ENCODE results near the gene SMC6. TPM values are rescaled to one million over a fixed set of nuclear protein-coding genes. Genes with fewer than 3 reads are reported as not detected.
A peak's percentile ranks its signal among the peaks of the same experiment; 100 is the strongest.

The SMC6 gene
- total RNA-seq, 2 donors from 2014 or later: 9.9 to 11.9 TPM

- H3K36me3 ChIP-seq (replicated peaks in 1 of 2; ENCODE audit: insufficient read depth in 1 of 2, low read depth in 2 of 2): peaks cover 0 to 6% of the 10 kb centered on the region in 2 donors
- DNase-seq: no peak
- no peaks in the 10 kb centered on the region for H3K4me1 ChIP-seq
- TF ChIP-seq CTCF (IDR thresholded peaks at IDR 0.05): no peak
- no peak for TF ChIP-seq POLR2A (IDR thresholded peaks at IDR 0.05)
- no peak overlapping the region for H3K4me3 ChIP-seq
- no peak for ATAC-seq
- H3K27ac ChIP-seq: no peak overlapping the region
- no peaks in the 10 kb centered on the region for H3K27me3 ChIP-seq
- 84 to 88% methylated on average over 6 of the region's 6 CpGs for WGBS, 2 donors
- intact Hi-C loops (cut with DNase I): no loop called here
- H3K9me3 ChIP-seq: no peaks in the 10 kb centered on the region
Measured at GRCh38 chr2:17728210-17728609, 25.4 kb downstream of the SMC6 start.

- WGBS, 2 donors: 61 to 72% methylated on average over 4 of the region's 4 CpGs
- intact Hi-C loops (cut with DNase I): no loop called here
- H3K27me3 ChIP-seq: no peaks in the 10 kb centered on the region
- no peak overlapping the region for H3K4me3 ChIP-seq
- H3K27ac ChIP-seq: no peak overlapping the region
- H3K36me3 ChIP-seq (replicated peaks in 1 of 2; ENCODE audit: insufficient read depth in 1 of 2, low read depth in 2 of 2): peaks cover 0 to 8% of the 10 kb centered on the region in 2 donors
- no peaks in the 10 kb centered on the region for H3K9me3 ChIP-seq
- DNase-seq (no peak), ATAC-seq (no peak)
- no peaks in the 10 kb centered on the region for H3K4me1 ChIP-seq
- TF ChIP-seq POLR2A (IDR thresholded peaks at IDR 0.05) (no peak), CTCF (IDR thresholded peaks at IDR 0.05) (peak; percentile 52 to 74 (median 66))
Measured at GRCh38 chr2:17719562-17720371, 33.8 kb downstream of the SMC6 start.

GRCh38 chr2:17718689-17719088 lies 34.9 kb downstream of the SMC6 start:
- intact Hi-C loops (cut with DNase I): no loop called here
- Histone ChIP-seq H3K4me1 (no peaks in the 10 kb centered on the region), H3K27ac (no peak overlapping the region), H3K36me3 (replicated peaks in 1 of 2; ENCODE audit: insufficient read depth in 1 of 2, low read depth in 2 of 2) (peaks cover 0 to 10% of the 10 kb centered on the region in 2 donors), H3K9me3 (no peaks in the 10 kb centered on the region), H3K4me3 (no peak overlapping the region), H3K27me3 (no peaks in the 10 kb centered on the region)
- 78 to 79% methylated on average over 5 of the region's 5 CpGs for WGBS, 2 donors
- ATAC-seq (no peak), DNase-seq (no peak)
- TF ChIP-seq CTCF (IDR thresholded peaks at IDR 0.05): no peak
- TF ChIP-seq POLR2A (IDR thresholded peaks at IDR 0.05): no peak

GRCh38 chr2:17717666-17718065 lies 35.9 kb downstream of the SMC6 start:
- Histone ChIP-seq H3K36me3 (replicated peaks in 1 of 2; ENCODE audit: insufficient read depth in 1 of 2, low read depth in 2 of 2) (peaks cover 0 to 10% of the 10 kb centered on the region in 2 donors), H3K9me3 (no peaks in the 10 kb centered on the region), H3K27ac (no peak overlapping the region), H3K27me3 (no peaks in the 10 kb centered on the region), H3K4me1 (no peaks in the 10 kb centered on the region), H3K4me3 (no peak overlapping the region)
- no peak for DNase-seq
- 79 to 83% methylated on average over 4 of the region's 4 CpGs for WGBS, 2 donors
- no peak for ATAC-seq
- no peak for TF ChIP-seq POLR2A (IDR thresholded peaks at IDR 0.05)
- intact Hi-C loops (cut with DNase I): no loop called here

- peaks cover 0 to 9% of the 10 kb centered on the region in 2 donors for H3K36me3 ChIP-seq (replicated peaks in 1 of 2; ENCODE audit: insufficient read depth in 1 of 2, low read depth in 2 of 2)
- no peak for ATAC-seq
- intact Hi-C loops (cut with DNase I): no loop called here
Measured at GRCh38 chr2:17713291-17713690, 40.3 kb downstream of the SMC6 start.

More at GRCh38 chr2:17713291-17713690, 40.3 kb downstream of the SMC6 start:
- WGBS, 2 donors: 94 to 100% methylated on average over 1 of the region's 1 CpG
- Histone ChIP-seq H3K9me3 (no peaks in the 10 kb centered on the region), H3K27ac (no peak overlapping the region), H3K4me1 (no peaks in the 10 kb centered on the region), H3K4me3 (no peak overlapping the region), H3K27me3 (no peaks in the 10 kb centered on the region)
- no peak for DNase-seq
- no peak for TF ChIP-seq POLR2A (IDR thresholded peaks at IDR 0.05)
- no peak for TF ChIP-seq CTCF (IDR thresholded peaks at IDR 0.05)
